Myocyte (in vitro differentiated cells): ENCODE results near the gene WNK2. TPM values are rescaled to one million over a fixed set of nuclear protein-coding genes. Genes with fewer than 3 reads are reported as not detected.
"Not testable (repeated sequence)": the region's sequence is repeated elsewhere in the genome, so short reads cannot be mapped to it uniquely, and the experiment has no call there.

Source experiments
- DNase-seq: peaks from one replicate; pipeline ENCODE4 v3.0.0-alpha.2; 2012; ENCODE audit warnings: low read depth
- total RNA-seq: library from RNA; depleted of rRNA; stranded (reverse); fragments of >200 nt; gene quantifications from 2 replicates; pipeline ENCODE4 v1.2.3, GENCODE V29; 2014

Gene WNK2
- total RNA-seq, 1 donor from 2014 or later: not detected

DNA sequence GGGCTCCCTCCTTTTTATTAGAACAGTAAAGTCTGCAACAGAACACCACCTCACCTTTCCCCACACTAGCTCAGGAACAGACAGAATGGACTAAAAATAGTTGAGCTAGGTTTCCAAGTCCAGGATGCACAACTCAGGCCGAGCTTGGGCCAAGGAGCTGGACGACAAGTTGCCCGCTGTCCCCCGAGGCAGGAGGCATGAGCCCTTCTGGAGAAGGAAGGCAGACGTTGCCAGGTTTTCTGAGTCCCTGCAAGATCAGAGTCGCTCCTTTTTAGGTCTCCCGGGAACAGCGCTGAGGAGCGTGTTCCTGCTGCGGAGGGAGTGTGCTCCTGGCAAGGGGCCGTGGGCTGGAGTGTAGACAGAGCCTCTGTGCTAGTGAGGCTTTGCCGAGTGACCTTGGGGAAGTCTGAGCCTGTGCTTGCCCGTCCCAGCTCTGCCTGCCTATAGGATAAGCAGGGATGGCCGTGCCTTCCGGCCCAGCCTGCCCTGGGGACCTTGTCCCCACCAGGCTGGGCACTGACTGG lies 121.6 kb downstream of the WNK2 start:
- no peak for DNase-seq

DNA sequence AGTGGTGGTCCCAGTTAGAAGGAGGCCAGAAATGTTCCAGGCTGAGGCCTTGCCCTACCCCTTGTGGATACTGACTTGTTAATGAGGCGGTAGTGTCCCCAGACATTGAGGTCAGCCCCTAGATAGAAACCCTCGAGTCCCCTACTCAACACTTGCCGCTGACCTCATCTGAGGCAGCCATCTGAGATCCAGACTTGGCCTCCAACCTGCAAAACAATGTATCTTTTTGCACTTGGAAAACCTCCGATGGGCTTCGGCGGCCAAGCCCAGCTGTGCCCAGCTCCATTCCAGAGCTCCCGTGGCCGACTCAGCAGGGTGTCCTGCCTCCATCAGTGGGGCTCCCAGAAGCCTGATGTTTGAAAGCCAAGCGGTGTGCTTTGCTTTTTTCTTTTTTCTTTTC lies 122.1 kb downstream of the WNK2 start:
- no peak for DNase-seq

DNA sequence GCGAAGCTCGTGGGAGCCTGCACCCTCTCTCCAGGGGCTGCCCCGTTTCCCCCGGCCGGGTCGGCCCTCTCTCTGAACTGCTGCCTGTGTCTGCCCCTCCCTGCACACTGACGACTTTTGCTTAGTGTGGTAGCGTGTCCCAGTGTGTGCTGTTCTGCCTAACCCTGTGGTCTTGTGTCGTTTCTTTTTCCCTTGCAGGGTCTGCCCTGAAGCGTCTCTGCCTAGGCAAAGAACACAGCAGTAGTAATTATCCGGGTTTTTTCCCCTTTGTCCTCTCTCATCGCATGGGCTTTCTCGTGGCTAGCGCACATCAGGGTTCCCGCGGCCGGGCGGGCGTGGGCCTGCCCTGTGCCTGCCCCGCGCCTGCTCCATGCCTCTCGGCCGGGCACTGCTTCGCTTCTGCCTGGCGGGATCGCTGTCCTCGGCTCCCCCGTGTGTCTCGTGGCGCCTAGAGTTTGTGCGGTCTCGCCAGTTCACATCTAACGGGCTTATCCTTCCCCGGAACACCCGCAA lies 122.7 kb downstream of the WNK2 start:
- no peak for DNase-seq

DNA sequence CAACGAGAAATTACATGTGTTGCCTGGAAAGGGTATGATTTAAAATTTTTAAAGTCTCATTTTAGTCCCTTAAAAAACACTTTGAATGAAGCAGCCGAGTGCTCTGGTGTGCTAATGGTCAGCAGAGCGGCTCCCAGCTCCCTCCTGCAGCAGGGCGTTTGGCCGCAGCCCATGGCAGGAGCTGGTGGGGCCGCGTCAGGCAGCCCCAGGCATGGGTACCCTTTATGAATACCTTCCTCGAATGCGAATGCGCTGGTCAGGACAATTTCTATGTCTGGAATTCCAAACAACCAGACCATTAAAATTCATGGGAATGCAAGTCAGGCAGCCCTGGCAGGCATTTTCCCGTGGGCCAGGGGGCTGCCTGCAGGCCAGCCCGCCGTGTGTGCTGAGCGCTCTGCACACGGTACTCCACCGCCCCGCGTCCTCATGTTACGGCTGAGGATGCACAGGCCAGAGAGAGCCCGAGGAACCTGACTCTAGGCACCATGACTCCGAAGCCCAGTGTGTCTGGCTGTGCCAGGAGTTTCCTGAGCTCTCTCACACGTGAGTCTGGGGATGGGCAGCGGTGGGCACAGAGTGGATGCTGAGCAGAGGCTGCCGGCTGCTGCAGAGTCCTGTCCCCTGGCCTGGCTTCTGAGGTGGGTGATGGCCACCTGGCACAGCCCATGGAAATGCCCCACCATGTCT lies 123.7 kb downstream of the WNK2 start:
- no peak for DNase-seq

DNA sequence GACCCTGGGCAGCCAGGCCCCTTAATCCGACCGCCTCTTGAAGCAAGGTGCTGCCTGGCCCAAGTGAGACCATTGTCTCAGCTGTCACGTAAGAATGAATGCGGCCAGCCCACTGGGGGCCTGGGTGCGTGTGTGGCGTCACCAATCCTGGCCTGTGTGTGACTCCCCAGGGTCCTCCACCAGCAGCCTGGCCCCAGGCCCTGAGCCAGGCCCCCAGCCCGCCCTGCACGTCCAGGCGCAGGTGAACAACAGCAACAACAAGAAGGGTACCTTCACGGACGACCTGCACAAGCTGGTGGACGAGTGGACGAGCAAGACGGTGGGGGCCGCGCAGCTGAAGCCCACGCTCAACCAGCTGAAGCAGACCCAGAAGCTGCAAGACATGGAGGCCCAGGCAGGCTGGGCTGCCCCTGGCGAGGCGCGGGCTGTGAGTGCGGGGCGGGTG lies 124.2 kb downstream of the WNK2 start:
- no peak for DNase-seq

DNA sequence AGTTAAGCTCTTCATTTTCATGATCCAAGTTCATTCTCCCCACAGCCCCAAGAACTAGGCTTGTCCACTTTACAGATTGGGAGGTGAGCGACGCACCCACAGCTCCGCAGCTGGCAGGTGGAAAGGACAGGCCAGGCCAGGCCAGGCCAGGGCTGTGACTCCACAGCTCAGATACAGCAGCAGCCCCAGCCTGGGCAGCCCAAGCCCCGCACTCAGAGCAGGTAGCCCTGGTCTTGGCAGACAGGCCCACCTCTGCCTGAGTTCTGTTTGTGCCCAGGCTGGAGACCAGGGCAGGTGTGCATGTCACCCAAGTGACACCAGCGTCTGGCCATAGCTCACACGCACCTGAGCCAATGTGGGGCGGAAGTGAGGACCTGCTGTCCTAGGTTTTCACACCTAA lies 124.7 kb downstream of the WNK2 start:
- no peak for DNase-seq

DNA sequence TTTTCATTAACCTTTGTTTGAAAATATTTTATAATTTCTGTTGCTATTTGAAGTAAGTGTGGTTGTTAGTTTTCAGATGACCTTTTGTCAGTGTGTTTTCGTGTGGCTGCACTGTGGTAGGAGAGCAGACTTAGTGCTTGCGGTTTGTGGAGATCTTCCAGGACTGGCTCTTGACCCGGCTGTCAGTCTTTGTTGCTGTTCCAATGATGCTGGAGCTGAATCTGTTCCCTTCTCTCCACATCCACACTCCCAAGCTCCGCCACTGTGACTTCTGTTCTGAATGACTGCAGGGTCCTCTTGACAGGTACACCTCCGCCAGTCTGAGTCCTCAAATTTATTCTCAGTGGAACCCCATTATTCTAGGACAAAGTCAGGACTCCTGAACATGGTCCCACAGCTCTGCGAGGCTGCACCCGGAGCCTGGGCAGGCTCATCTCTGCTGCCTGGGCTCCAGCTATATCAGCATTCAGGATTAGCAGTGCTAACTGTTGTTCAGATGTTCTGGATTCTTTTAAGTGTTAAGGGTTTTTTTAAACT lies 126.0 kb downstream of the WNK2 start:
- DNase-seq: no peak

DNA sequence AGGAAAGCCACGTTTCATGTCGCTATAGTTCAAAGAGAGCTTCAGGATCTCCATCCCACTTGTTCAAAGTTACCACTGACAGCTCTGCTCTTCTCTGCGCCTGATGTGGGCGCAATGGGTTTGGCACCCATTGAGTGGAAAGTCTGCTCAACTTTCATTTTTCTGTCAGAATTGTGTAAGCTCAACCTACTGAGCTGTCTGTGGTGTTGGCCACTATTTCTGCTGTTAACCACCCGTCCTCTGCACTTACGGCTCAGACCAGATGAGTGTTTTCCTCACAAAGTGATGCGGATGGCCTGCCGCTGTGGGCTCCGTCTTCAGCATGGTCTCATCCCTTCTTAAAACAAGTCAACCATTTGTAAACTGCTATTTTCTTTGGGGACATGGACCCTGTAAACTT lies 131.2 kb downstream of the WNK2 start:
- DNase-seq: no peak

DNA sequence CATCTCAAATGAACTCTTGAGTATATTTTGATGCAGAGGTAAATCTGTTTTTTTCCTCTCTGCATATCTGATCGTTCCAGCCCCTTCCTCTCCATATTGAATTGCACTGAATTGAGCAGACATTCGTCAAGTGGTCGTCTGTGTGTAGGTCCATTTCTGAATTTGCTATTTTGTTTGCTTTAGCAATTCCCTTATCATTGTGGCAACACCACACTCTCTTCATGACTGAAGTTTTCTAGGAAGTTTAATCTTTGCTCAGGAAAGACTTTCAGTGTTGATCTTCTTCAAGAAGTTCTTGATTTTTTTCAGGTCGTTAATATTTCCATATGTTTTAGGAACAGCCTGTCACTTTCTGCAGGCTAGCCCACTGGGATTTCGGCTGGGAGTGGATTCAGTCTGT lies 132.0 kb downstream of the WNK2 start:
- no peak for DNase-seq

DNA sequence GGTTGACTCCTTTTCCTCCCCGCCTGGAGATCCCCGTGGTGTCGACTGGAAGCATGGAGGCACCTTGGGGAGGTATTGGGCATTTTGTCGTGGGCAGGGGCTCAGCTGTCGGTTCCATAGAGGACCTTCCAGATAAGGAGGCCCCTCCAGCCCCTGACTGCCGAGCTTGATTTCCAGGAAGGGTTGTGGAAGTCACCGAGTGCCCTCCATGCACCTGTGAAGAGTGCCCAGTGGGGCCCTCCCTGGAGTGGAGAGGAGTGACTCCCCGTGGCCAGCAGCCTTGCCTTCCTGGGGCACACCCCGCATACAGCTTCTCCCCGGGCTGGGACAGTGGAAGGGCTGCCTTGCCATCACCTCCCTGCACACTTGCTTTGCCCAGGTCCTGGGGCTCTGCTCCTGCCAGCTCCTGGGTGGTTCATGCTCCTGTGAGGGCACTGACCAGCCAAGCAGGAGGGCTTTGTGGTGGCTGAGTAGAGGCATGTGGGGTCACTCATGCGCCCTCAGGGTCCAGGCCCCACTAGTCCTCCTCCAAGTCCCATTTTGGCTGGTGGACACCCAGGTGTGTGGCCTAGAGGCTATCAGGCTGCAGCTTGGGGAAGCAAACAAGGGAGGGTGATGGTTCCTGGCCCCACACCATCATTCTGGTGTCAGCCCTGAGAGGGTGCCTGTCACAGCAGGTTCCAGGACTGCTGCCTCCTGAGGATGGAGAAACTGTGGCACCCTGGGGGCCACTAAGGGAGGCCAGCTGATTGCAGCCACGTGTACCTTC lies 133.0 kb downstream of the WNK2 start:
- DNase-seq: no peak

DNA sequence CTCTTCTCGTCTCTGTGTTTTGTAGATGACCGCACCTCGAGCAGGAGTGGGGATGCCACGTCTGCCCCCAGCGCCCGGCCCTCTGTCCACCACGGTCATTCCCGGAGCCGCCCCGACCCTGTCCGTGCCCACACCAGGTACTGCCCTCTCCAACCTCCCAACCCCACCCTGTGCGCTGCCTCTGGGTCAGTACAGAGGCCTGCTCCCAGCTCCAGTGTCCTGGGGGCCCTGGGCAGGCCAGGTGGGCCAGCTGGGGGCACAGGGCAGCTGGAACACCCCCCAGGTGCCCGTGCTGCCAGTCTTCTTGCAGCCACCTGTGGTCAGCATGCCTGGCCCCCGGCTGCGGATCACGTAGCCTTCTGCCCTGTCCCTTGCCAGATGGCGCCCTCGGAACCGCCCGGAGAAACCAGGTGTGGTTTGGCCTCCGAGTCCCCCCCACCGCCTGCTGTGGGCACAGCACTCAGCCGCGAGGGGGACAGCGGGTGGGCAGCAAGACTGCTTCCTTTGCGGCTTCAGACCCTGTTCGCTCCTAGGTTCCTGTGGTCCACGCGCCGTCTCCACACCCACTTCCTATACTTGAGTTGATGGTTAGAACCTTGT lies 133.7 kb downstream of the WNK2 start:
- no peak for DNase-seq

DNA sequence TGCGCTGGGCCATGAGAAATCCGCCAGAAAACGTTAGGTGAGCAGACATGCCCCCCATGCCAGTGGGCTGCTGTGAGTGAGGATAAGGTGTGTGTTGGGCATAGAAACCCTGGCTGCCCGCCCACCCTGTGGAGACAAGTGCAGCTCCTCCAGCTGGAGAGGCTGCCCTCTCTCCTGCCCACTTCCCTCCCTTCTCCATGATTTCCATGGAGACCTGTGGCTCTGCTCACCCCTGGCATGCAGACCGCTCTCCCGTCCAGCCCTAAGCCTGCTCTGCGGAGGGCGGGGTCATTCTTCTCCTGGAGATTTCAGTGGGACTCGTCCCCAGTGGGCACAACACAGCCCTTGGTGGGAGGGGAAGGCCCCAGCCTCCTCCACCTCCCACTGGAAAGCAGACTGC lies 134.5 kb downstream of the WNK2 start:
- DNase-seq: no peak

DNA sequence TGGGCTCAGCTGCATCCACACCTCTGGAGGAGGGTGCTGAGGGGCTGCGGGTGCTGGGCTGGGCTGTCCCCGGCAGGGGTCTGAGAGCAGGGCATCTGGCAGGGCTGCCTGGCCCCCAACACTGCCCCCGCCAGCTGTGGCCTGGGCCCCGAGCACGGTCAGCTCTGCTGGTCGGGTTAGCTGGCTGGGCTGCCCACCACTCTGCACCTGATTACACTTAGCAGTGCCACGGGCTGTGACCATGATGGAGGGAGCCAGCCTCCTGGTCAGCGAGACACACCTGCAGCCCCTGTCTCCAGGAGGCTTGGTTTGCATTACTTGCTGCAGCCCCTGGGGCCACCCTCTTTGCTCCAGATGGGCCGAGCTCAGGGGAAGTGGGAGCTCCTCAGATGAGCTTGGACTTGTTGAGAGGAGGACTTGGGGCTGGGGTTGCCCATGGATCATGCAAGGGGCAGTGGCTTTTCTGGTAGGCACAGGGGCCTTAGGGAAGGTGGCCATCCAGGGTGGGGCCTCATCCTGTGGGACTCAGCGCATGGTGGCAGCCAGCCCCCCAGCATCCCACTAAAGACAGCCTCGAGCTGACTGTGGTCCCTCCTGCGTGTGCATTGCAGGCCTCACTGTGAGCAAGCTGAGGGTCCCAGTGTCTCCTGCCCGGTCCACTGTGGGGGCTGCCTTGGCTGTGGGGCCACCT lies 135.5 kb downstream of the WNK2 start:
- DNase-seq: no peak

DNA sequence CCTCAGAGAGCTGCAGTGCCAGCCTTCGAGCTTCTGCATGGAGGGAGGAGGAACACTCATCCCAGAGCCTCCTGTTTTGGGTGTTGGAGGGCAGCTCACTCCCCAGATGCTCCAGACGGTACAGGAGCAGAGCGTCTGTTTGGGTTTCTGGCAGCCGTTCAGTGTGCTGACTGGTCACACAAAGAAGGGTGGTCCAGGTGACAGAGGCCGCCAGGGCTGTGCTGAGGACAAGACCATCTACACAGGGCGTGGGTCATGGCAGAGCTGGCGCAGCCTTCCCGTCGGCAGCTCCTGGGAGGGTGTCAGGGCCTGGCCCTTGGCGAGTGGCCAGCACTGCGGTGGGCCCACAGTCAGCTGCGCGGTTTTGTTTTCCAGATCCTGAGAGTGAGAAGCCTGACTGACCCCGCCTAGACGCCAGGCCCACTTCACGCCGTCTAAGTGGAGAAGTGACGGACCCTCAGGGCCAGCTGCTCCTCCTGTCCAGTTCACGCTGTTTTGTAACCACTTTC lies 136.1 kb downstream of the WNK2 start:
- DNase-seq: peak; percentile 52

DNA sequence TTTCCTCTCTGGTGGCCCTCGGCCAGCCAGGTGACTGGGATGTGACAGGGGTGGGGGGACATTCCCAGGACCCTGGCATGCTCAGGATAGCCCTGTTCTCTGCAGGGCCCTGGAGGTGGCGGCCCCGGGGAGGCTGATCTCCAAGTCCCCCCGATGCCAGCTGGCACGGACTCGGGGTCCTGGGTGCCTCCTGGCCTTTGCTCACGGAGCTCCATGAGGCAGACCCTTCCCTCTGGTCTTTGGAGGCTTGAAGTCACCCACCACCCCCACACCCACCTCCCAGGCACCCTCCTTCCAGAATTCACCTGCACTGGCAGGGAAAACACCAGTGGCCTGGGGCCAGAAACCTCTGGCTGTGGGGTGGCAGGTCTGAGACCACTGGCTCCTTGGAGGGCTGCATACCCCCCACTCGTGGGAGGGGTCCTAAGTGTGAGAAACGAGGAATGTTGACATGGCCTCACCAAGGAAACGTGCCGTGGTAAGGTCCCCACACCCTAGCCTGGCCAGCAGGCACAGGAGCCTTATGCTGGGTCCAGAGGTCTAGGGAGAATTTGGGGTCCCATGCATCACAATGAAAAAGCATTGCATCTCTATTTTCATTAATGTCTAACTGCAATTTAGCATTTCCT lies 136.8 kb downstream of the WNK2 start:
- no peak for DNase-seq

DNA sequence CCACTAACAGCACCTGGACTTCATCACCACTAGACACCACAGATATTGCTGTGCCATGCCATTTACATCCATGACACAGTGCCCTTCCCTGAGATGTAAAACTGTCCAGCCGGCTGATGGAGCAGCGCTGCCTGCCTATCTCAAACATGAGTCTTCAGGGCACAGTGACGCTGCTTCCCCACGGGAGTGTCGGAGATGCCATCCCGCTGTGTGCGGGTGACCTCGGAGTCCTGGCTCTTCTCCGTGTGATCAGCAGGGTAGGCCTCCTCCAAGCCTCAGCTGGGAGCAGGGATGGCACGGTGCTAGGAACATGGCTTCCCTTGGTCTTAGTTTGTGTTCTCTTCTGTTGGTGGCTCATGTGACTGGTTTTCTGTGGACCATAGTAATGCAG lies 137.3 kb downstream of the WNK2 start:
- DNase-seq: no peak

DNA sequence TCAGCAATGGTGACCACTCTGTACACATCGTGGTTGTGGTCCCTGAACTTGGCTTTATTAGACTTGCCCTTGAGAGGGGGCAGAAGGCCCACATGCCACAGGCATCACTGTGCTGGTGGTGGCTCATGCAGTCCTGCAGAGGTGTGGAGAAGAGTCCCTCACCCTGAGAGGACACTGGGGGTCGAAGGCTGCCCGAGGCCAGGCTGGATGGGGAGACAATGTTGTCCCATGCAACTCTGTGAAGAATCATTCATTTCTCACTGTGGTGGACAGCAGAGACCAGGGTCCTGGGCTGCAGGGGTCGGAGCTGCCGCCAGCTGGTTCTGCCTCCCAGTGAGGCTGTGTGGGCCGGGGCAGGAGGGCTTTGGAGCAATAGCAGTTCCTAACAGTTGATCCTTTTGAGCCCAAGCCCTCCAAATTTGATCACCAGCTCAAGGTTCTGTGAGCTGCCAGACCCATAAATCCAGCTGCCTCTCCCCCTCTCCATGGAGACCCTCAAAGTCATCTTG lies 139.6 kb downstream of the WNK2 start:
- not testable (repeated sequence) for DNase-seq

DNA sequence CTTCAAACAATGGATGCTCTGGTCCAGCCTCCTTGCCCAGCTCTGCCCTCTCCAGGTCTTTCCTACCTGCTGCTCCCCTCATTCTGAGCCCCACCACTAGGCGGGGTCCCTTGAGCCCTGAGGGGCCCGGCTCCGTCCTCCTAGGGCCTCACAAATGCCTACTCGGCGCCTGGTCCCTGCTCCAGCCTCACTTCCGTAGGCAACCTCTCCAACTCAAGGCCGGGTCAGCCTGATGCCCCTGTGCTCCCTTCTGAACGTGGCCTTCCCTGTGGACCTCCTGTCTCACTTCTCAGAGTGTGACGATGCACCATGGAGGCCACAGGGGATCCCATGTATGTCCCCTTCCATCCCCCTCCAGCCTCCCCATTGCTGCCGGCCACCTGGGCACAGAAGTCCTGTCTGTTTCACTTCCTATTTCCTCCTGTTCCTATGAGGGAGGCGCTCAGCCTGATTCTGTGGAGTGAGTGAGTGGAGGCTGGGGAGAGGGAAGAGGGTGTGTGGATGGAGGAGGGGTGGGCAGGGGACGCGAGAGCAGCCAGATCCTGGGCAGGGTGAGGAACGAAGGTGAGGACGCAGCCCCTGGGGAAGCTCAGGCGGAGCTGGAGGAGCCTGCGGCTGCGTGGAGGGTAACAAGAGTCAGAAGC lies 140.4 kb downstream of the WNK2 start:
- DNase-seq: no peak

DNA sequence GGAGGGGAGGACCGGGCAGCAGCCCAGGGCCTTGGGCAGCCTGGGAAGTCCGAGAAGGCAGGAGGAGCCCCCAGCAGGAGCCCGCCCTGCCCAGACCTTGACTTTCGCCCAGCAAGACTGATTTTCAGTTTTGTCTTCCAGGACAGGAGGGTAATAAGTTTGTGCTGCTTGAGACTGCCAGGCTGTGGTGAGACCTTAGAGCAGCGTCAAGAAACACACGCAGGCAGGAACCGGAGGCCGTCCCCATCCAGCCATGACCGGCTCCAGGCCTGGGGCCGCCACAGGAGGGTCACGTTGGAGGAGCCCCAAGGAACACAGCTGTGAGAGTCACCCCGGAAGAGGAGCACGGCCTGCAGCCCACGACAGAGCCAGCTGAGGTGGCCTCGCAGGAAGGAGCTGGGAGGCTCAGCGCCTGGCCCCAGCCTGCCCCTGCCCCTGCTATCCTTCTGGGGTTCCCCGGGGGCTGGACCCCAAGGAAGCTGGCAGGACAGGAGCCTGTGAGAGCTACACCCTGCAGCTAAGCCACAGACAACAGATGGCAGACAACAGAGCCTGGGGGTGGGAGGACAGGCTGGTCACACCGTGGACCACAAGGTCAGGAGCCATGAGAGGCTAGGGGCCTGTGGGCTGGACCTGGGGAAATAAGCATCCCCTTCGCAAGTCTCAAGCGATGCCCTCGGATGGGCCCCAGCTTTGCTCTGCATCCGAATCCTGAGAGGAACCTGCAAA lies 141.5 kb downstream of the WNK2 start:
- no peak for DNase-seq
